Liver (tissue), 9 donors: Measurements from ENCODE around the gene PHF23. TPM values are rescaled to one million over a fixed set of nuclear protein-coding genes. Genes with fewer than 3 reads are reported as not detected.

Source experiments
- DNase-seq: peaks from one replicate; pipeline ENCODE4 v3.0.0-alpha.2; 2017; ENCODE audit warnings: low spot score
- H3K27ac ChIP-seq, 2 donors: one replicate each; pipeline ENCODE4 v1.7.0; 2013; ENCODE audit warnings: inconsistent platforms in 2 of 2, low read length in 2 of 2, control low read depth in 1 of 2, low read depth in 1 of 2, mild to moderate bottlenecking in 1 of 2
- H3K27me3 ChIP-seq, 4 donors: one replicate each; pipeline versions ENCODE4 v1.6.1 to v1.7.0; 2013; ENCODE audit warnings: low read length in 3 of 4, inconsistent platforms in 1 of 4, mild to moderate bottlenecking in 1 of 4, moderate library complexity in 1 of 4; ENCODE audit not compliant: control insufficient read depth in 4 of 4, insufficient read depth in 4 of 4
- H3K36me3 ChIP-seq, 4 donors: one replicate each; pipeline versions ENCODE4 v1.6.1 to v1.7.0; 2013; ENCODE audit warnings: low read length in 3 of 4, mild to moderate bottlenecking in 3 of 4, low read depth in 1 of 4, moderate library complexity in 1 of 4; ENCODE audit not compliant: control insufficient read depth in 4 of 4, insufficient read depth in 3 of 4
- H3K4me1 ChIP-seq, 4 donors: one replicate each; pipeline versions ENCODE4 v1.6.1 to v1.7.0; 2013; ENCODE audit warnings: low read length in 3 of 4, mild to moderate bottlenecking in 3 of 4, moderate library complexity in 1 of 4; ENCODE audit not compliant: control insufficient read depth in 4 of 4, insufficient read depth in 4 of 4
- H3K4me3 ChIP-seq, 3 donors: one replicate each; pipeline versions ENCODE4 v1.6.1 to v1.7.0; 2013; ENCODE audit warnings: low read length in 3 of 3, control low read depth in 1 of 3, low read depth in 1 of 3, mild to moderate bottlenecking in 1 of 3
- H3K9ac ChIP-seq, 2 donors: one replicate each; pipeline ENCODE4 v1.7.0; 2013; ENCODE audit warnings: low read length in 2 of 2, mild to moderate bottlenecking in 2 of 2, moderate library complexity in 2 of 2, control low read depth in 1 of 2, low read depth in 1 of 2
- H3K9me3 ChIP-seq, 4 donors: one replicate each; pipeline versions ENCODE4 v1.6.1 to v1.7.0; 2013; ENCODE audit warnings: low read length in 3 of 4; ENCODE audit not compliant: control insufficient read depth in 4 of 4
- ATF3 ChIP-seq: IDR thresholded peaks from 2 replicates; pipeline ENCODE4 v1.6.1; 2016; ENCODE audit warnings: antibody characterized with exemption
- CTCF ChIP-seq: fragments of 150-350 bp; IDR thresholded peaks from 2 replicates; pipeline ENCODE4 v1.5.1; 2017; ENCODE audit warnings: improper control_type of control experiment, low read depth, low read length; ENCODE audit not compliant: missing input control
- NR2F2 ChIP-seq: IDR thresholded peaks from 2 replicates; pipeline ENCODE4 v1.6.1; 2016; ENCODE audit warnings: antibody characterized with exemption
- REST ChIP-seq: IDR thresholded peaks from 2 replicates; pipeline ENCODE4 v1.6.1; 2016; ENCODE audit warnings: antibody characterized with exemption, mild to moderate bottlenecking
- RXRA ChIP-seq, 2 donors: IDR thresholded peaks; 2 replicates each; pipeline ENCODE4 v1.6.1; 2017 to 2018; ENCODE audit warnings: antibody characterized with exemption in 2 of 2, mild to moderate bottlenecking in 1 of 2
- TAF1 ChIP-seq: conservative IDR thresholded peaks from 2 replicates; pipeline ENCODE4 v1.6.1; 2016; ENCODE audit warnings: antibody characterized with exemption, mild to moderate bottlenecking
- ZBTB33 ChIP-seq: IDR thresholded peaks from 2 replicates; pipeline ENCODE4 v1.6.1; 2016; ENCODE audit warnings: antibody characterized with exemption
- WGBS: extraction: QIAGEN DNeasy Blood & Tissue Kit; methylation state at CpG from one replicate; pipeline ENCODE4 v1.1.7; 2013; 5-methylcytosine and 5-hydroxymethylcytosine counted together
- polyA plus RNA-seq, 2 donors: library from polyadenylated mRNA; stranded (reverse) in 1 of 2; unstranded in 1 of 2; fragments of 200-250 nt in 1 of 2; fragments of >200 nt in 1 of 2; fragmentation: Nextera tagmentation in 1 of 2; extraction: Ambion mirVana in 1 of 2; gene quantifications; one replicate each; pipeline versions ENCODE4 v1.2.1 to v1.2.3, GENCODE V29; 2013 to 2015
- total RNA-seq, 2 donors: library from RNA; depleted of rRNA; stranded (reverse); fragments of >200 nt; gene quantifications; one replicate each; pipeline ENCODE4 v1.2.3, GENCODE V29; 2014
- donor health status: healthy.
- donor health status: healthy.
- donor health status: healthy.
- donor health status: healthy.
- donor health status: healthy.

The PHF23 gene
- total and polyA plus RNA-seq, 4 donors, result 14.0 to 18.3 (median 15.2) TPM

- no peak overlapping the region for H3K9ac ChIP-seq
- peaks cover 9 to 19% (median 13%) of the 10 kb centered on the region in 4 donors for H3K4me1 ChIP-seq
- H3K4me3 ChIP-seq, result no peak overlapping the region
- DNase-seq, result peak; percentile 81
- H3K9me3 ChIP-seq, result no peaks in the 10 kb centered on the region
- 75% methylated on average over 6 of the region's 6 CpGs for WGBS
- no peak for TF ChIP-seq NR2F2
- H3K27me3 ChIP-seq, result no peaks in the 10 kb centered on the region
- H3K36me3 ChIP-seq, result no peaks in the 10 kb centered on the region
- no peak overlapping the region for H3K27ac ChIP-seq
These were observed 43.6 kb upstream of the PHF23 start for GRCh38 chr17:7282752-7283321.

- no peak overlapping the region for H3K9ac ChIP-seq
- H3K27me3 ChIP-seq, result no peaks in the 10 kb centered on the region
- DNase-seq, result peak; percentile 71
- no peak for TF ChIP-seq REST
- TF ChIP-seq NR2F2, result peak; percentile 36
- TF ChIP-seq ATF3, result no peak
- TF ChIP-seq CTCF, result no peak
- TF ChIP-seq ZBTB33, result no peak
- no peak for TF ChIP-seq TAF1
- TF ChIP-seq RXRA (IDR thresholded peaks at IDR 0.05), result peak in 1 of 2 donors; percentile 25
- peak overlapping the region in 2 of 3 donors; percentile 25 to 44 for H3K4me3 ChIP-seq
- no peaks in the 10 kb centered on the region for H3K36me3 ChIP-seq
- WGBS, result 20% methylated on average over 43 of the region's 43 CpGs
- H3K4me1 ChIP-seq, result peaks cover 9 to 19% (median 13%) of the 10 kb centered on the region in 4 donors
- no peak overlapping the region for H3K27ac ChIP-seq
- H3K9me3 ChIP-seq, result no peaks in the 10 kb centered on the region
These were observed 42.9 kb upstream of the PHF23 start for GRCh38 chr17:7281953-7282751.
